Measurements from ENCODE around the gene RNASE2. TPM values are rescaled to one million over a fixed set of nuclear protein-coding genes. Genes with fewer than 3 reads are reported as not detected.
"Not testable (repeated sequence)": the region's sequence is repeated elsewhere in the genome, so short reads cannot be mapped to it uniquely, and the experiment has no call there.

RNASE2 gene
- total RNA-seq, 1 experiment from 2014 or later = not detected

GRCh38 chr14:20980906-20981305 is 25.6 kb downstream of the RNASE2 start:
- DNase-seq (ENCODE audit: low read depth) = no peak

- no peak for DNase-seq (ENCODE audit: low read depth)
Measured at GRCh38 chr14:20982646-20983369, 27.5 kb downstream of the RNASE2 start.

- DNase-seq (ENCODE audit: low read depth) = not testable (repeated sequence)
Measured at GRCh38 chr14:20985650-20986049, 30.4 kb downstream of the RNASE2 start.

DNA sequence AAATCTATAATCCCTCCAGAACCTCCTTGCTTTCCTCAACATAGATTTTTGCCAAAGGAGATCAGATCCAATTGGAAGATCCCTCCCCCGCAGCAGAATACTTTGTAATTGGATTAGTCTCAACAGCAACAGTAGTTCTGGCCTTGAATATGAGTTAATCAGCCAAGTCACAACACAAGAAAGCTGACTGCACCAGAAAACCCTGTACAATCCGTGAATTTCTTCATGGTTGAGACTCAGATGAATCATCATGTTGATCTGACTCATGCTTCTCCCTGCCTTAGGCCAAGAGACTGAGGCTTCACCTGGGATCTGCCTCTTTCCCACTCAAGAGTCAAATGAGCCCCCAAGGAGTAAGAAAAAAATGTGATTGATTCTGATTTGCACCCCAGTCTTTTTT is 31.5 kb downstream of the RNASE2 start:
- DNase-seq (ENCODE audit: low read depth) = peak; percentile 92

DNA sequence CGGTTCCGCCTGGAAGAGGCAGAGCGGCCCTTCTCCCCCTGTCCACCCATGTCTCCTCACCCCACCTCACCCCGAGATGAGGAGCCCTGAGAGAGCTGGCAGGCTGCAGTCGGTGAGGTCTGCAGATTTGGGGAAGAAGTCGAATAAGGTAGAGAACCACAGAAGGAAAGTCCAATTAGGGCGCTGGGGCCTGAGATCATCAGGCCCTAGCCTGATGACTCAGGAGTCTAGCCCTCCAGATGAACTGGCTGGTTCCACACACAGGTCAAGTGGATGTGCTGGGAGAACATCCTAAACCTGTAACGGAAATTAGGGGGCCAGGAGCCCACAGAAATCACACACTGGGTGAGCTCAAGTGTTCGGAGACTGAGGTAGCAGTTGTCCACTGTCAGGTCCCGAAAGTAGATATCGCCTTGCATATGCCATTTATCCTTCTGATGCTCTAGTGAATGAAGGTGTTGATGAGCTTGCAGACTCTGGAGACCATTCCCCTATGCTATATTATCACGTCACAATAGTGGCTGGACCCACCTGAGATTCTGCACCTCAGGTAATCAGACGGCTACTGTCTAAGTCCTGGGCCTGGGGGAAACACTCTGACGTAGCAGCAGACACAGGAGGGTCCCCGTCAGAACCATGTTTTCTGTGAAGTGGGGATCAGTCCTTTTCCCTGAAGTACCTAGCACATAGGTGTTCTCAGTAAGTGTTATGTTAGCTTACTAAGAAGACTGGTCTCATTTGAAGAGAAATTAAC is 33.6 kb downstream of the RNASE2 start:
- no peak for DNase-seq (ENCODE audit: low read depth)

DNA sequence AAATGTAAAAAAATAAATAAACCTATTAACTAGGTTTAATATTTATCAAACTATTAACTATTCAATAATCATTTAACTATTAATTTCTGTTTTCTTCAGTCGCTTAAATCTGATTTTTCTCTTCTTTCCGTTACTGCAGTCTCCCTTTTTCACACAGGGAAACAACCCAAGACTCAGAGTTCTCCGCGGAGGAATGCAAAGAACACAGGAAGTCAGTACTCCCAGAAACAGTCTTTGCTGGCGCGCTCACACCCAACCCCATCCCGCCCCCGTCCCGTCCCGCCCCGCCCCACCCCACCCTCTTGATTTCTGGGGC is 34.1 kb downstream of the RNASE2 start:
- no peak for DNase-seq (ENCODE audit: low read depth)

DNA sequence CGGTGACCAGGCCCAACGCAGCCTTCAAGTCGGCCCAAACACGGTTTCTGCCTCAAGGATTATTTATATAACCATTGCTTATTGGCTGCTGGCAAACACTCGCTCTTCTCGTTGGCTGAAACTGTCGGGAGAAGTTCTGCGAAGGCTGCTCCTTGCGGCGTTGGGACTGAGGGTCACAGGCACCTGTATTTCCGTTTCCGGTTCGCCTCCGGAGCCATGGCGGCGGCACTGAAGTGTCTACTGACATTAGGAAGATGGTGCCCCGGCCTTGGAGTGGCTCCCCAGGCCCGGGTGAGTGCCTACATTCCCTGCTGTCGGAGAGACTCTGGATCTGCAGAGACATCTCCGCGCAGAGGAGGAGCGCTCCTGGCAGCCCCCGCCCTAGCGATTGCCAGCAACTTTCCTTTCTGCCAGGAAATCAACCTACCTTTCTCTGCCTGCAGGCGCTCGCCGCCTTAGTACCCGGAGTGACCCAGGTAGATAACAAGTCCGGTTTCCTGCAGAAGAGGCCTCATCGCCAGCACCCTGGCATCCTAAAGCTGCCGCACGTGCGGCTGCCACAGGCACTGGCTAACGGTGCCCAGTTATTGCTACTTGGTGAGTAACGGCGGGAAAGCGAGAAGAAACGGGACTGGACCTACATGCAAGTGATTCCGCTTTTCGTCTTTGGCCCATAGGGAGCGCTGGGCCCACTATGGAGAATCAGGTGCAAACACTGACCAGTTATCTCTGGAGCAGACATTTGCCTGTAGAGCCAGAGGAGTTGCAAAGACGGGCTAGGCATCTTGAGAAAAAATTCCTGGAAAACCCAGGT is 34.7 kb downstream of the RNASE2 start, which contains the start of gene METTL17:
TSS of gene METTL17 (plus strand) at position 194 of the 814 bp plus-strand sequence. CDS start at position 217, 23 bp downstream.
- peak; percentile 96 for DNase-seq (ENCODE audit: low read depth)

- no peak for DNase-seq (ENCODE audit: low read depth)
Measured at GRCh38 chr14:20996521-20996920, 41.2 kb downstream of the RNASE2 start.

DNA sequence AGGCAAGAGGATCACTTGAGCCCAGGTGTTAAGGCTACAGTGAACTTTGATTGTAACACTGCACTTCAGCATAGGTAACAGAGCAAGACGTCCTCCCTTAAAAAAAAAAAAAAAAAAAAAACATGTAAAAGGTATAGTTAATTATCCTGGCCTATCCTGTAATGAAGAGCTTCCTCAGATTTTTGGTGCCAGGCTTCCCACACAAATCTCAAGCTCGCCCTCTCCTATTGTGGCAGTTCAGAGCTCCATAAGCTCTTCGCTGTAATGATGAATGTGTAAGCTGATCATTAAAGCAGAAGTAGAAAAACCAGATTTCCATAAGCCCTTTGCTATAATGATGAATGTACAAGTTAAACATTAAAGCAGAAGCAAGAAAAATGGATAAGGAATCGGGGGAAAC is 41.8 kb downstream of the RNASE2 start:
- DNase-seq (ENCODE audit: low read depth) = no peak

DNA sequence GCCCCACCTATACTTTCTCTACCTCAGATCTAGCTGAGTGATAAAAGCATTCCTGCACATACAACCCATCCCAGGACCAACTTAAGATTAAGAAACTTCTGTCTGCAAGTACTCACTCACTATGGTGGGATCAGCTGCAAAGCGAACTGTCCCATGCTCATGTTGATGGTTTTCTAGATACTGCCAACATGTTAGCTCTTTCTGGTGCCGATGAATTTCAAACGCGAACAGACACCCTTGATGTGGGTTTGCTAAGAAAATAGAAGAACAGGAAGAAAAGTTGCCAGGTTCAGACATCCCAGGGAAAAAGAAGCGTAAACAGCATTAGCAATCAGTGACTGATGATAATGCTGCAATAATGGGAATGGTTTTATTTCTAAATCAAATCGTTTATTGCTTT is 42.3 kb downstream of the RNASE2 start:
- DNase-seq (ENCODE audit: low read depth) = no peak

DNA sequence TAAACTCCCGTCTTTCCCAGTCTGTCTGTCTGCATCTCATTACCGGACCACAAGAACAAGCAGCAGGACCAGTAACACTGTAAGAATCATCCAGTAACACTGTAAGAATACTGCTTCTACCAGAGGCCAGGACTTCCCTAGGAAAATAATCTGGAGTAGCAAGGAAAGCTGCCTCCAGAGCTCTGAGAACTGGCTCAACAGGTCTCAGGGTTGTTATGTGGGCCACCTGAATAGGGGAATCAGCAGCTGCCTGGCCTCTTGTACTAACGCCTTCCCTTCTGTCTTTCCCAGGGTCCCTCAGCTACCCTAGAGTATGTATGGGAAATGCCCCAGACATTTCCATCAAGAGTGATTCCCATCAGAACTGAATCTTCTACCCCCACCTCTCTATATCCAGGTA is 42.9 kb downstream of the RNASE2 start:
- DNase-seq (ENCODE audit: low read depth) = no peak

DNA sequence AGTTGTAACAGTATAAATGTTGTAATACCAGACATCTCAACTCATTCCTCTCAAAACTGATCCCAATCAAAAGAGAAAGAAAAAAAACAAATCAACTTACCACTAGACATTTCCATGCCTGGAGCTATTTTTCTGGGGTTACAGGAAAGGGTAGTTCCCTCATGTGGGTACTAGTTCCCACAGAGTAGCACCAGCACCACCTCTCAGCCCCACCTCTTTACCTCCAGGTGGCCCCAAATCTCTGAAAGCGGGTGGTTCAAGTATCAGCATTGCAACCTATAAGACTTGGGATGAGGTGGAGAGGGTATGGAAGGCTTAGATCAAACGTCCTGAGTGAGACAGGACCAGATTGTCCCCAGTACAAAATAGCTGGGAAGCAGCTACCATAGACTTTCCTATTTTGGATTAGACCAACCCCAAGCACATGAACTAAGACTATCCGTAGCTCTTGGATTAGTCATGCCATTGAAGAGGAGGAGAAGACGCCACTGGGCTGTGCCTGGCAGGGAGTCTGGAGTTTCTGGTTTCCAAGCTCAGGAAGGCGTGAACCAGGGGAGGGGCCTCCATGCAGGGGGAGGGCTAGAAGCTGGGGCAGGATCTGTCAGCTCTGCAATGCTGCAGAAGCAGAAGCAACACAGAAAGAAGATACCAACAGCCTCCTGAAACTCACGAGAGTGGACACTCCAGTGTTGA is 43.5 kb downstream of the RNASE2 start, which contains the start of gene SLC39A2:
TSS of gene SLC39A2 (plus strand) at position 620 of the 693 bp plus-strand sequence. CDS start 154 bp downstream, outside the sequence.
- DNase-seq (ENCODE audit: low read depth) = peak; percentile 80

DNA sequence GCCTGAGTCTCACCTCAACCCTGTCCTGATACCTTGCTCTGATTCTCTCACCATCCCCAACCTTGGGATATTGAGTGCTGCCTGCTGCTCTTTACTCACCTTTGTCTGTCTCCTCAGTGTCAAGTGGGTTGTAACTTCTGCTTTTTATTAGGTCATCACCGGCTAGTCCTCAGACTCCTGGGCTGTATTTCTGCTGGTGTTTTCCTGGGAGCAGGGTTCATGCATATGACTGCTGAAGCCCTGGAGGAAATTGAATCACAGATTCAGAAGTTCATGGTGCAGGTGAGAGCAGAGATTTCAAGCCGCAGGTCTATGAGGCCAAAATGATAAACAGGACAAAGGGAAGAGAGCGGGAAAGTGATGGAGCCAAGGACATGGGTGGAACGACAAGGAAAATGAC is 44.3 kb downstream of the RNASE2 start:
- DNase-seq (ENCODE audit: low read depth) = no peak

- no peak for DNase-seq (ENCODE audit: low read depth)
Measured at GRCh38 chr14:21001218-21001617, 45.9 kb downstream of the RNASE2 start.

GRCh38 chr14:21003788-21004346 is 48.6 kb downstream of the RNASE2 start:
- no peak for DNase-seq (ENCODE audit: low read depth)

Small RNAs within 50 kb of the gene (small RNA-seq; reads per million reads assigned to genes)
- gene RN7SL189P = not detected

Other genes with a start within 250 kb of the RNASE2 start
- gene EDDM3A, start 209.6 kb upstream of the RNASE2 start, total RNA-seq (2014; rRNA removed; shearing (Covaris generic)) = not detected in 2 replicates
- gene EDDM3B, start 187.1 kb upstream of the RNASE2 start, total RNA-seq (2014; rRNA removed; shearing (Covaris generic)) = not detected in 2 replicates
- gene RNASE6, start 174.2 kb upstream of the RNASE2 start, total RNA-seq (2014; rRNA removed; shearing (Covaris generic)) = not detected in 2 replicates
- 1.0 and 1.1 TPM in 2 replicates for gene RNASE1, start 152.6 kb upstream of the RNASE2 start, total RNA-seq (2014; rRNA removed; shearing (Covaris generic))
- gene RNASE3, start 64.1 kb upstream of the RNASE2 start, total RNA-seq (2014; rRNA removed; shearing (Covaris generic)) = not detected in 2 replicates
- gene METTL17, start 34.5 kb downstream of the RNASE2 start, total RNA-seq (2014; rRNA removed; shearing (Covaris generic)) = 100 and 101 TPM in 2 replicates
- 0.05 TPM in 1 of 2 replicates, not detected in the other for gene SLC39A2, start 43.8 kb downstream of the RNASE2 start, total RNA-seq (2014; rRNA removed; shearing (Covaris generic))
- 13.1 and 16.9 TPM in 2 replicates for gene NDRG2, start 69.6 kb downstream of the RNASE2 start, total RNA-seq (2014; rRNA removed; shearing (Covaris generic))
- gene TPPP2, start 74.7 kb downstream of the RNASE2 start, total RNA-seq (2014; rRNA removed; shearing (Covaris generic)) = not detected in 2 replicates
- gene RNASE13, start 79.3 kb downstream of the RNASE2 start, total RNA-seq (2014; rRNA removed; shearing (Covaris generic)) = not detected in 2 replicates
- 0.43 TPM in 1 of 2 replicates, not detected in the other for gene RNASE7, start 86.9 kb downstream of the RNASE2 start, total RNA-seq (2014; rRNA removed; shearing (Covaris generic))
- gene RNASE8, start 102.3 kb downstream of the RNASE2 start, total RNA-seq (2014; rRNA removed; shearing (Covaris generic)) = not detected in 2 replicates
- gene ARHGEF40, start 114.8 kb downstream of the RNASE2 start, total RNA-seq (2014; rRNA removed; shearing (Covaris generic)) = 16.5 and 18.8 TPM in 2 replicates
- 15.0 and 18.7 TPM in 2 replicates for gene ZNF219, start 143.2 kb downstream of the RNASE2 start, total RNA-seq (2014; rRNA removed; shearing (Covaris generic))
- 0.50 TPM in 1 of 2 replicates, not detected in the other for gene TMEM253, start 145.6 kb downstream of the RNASE2 start, total RNA-seq (2014; rRNA removed; shearing (Covaris generic))
- not detected in 2 replicates for gene OR5AU1, start 200.6 kb downstream of the RNASE2 start, total RNA-seq (2014; rRNA removed; shearing (Covaris generic))

Measured in HT1080 (cell line).